Bone marrow (tissue), 2 donors: ENCODE measurements around the gene ZNF69.
"Not testable (repeated sequence)": the region's sequence is repeated elsewhere in the genome, so short reads cannot be mapped to it uniquely, and the experiment has no call there.

ENCODE experiments used
- DNase-seq, 2 donors: peaks; one replicate each; lab custom pipeline; 2025; lab: John Stamatoyannopoulos, UW

The ZNF69 gene

GRCh38 chr19:11887611-11888531 is at the start of gene ZNF69:
ZNF69 (plus strand) TSS chr19:11887782; CDS start chr19:11887924, 142 bp downstream.
- DNase-seq = peak; percentile 48 to 79

- no peak for DNase-seq
Measured at GRCh38 chr19:11843722-11844121, 43.9 kb upstream of the ZNF69 start.

GRCh38 chr19:11847615-11848014 is 40.0 kb upstream of the ZNF69 start:
- not testable (repeated sequence) for DNase-seq

- no peak for DNase-seq
Measured at GRCh38 chr19:11848200-11848593, 39.4 kb upstream of the ZNF69 start.

- peak; percentile 58 to 85 for DNase-seq
Measured at GRCh38 chr19:11848594-11849469, 38.8 kb upstream of the ZNF69 start, which contains the start of gene ZNF439. ZNF439 (plus strand) TSS chr19:11848726; CDS start chr19:11848868, 142 bp downstream.

- not testable (repeated sequence) for DNase-seq
Measured at GRCh38 chr19:11850289-11850688, 37.3 kb upstream of the ZNF69 start.

- DNase-seq = no peak
Measured at GRCh38 chr19:11853358-11853757, 34.2 kb upstream of the ZNF69 start.

GRCh38 chr19:11856596-11857250 is 30.9 kb upstream of the ZNF69 start:
- DNase-seq = no peak

- DNase-seq = no peak
Measured at GRCh38 chr19:11860721-11861120, 26.9 kb upstream of the ZNF69 start.

- no peak for DNase-seq
Measured at GRCh38 chr19:11861301-11861700, 26.3 kb upstream of the ZNF69 start.

GRCh38 chr19:11867766-11868165 is 19.8 kb upstream of the ZNF69 start:
- not testable (repeated sequence) for DNase-seq

- DNase-seq = no peak
Measured at GRCh38 chr19:11868188-11868587, 19.4 kb upstream of the ZNF69 start.

- DNase-seq = no peak
Measured at GRCh38 chr19:11872624-11873023, 15.0 kb upstream of the ZNF69 start.

- DNase-seq = no peak
Measured at GRCh38 chr19:11873762-11874161, 13.8 kb upstream of the ZNF69 start.

GRCh38 chr19:11879687-11880266 is 7.8 kb upstream of the ZNF69 start:
- DNase-seq = not testable (repeated sequence)

- no peak for DNase-seq
Measured at GRCh38 chr19:11880598-11880997, 7.0 kb upstream of the ZNF69 start.

GRCh38 chr19:11881151-11881800 is 6.3 kb upstream of the ZNF69 start:
- peak; percentile 8 to 75 for DNase-seq

GRCh38 chr19:11882606-11883005 is 5.0 kb upstream of the ZNF69 start:
- DNase-seq = no peak

- peak in 1 of 2 donors; percentile 1 for DNase-seq
Measured at GRCh38 chr19:11887234-11887610, 360 bp upstream of the ZNF69 start.

GRCh38 chr19:11889901-11890300 is 2.3 kb downstream of the ZNF69 start:
- DNase-seq = not testable (repeated sequence)

GRCh38 chr19:11890634-11891033 is 3.1 kb downstream of the ZNF69 start:
- no peak for DNase-seq
